Measurements from ENCODE around the gene RRN3.
"Not testable (repeated sequence)": the region's sequence is repeated elsewhere in the genome, so short reads cannot be mapped to it uniquely, and the experiment has no call there.

The RRN3 gene

GRCh38 chr16:15049581-15050180 is 44.4 kb downstream of the RRN3 start:
- DNase-seq: no peak

- DNase-seq: no peak
Measured at GRCh38 chr16:15046692-15047376, 47.2 kb downstream of the RRN3 start.

GRCh38 chr16:15045270-15045669 is 48.8 kb downstream of the RRN3 start:
- peak; percentile 8 for DNase-seq

GRCh38 chr16:15044286-15044685 is 49.8 kb downstream of the RRN3 start:
- DNase-seq: no peak

- no peak for DNase-seq
Measured at GRCh38 chr16:15043344-15043743, 50.7 kb downstream of the RRN3 start.

GRCh38 chr16:15041271-15042004 is 52.6 kb downstream of the RRN3 start:
- DNase-seq: peak; percentile 54

GRCh38 chr16:15038689-15039088 is 55.4 kb downstream of the RRN3 start:
- DNase-seq: no peak

GRCh38 chr16:15037745-15038144 is 56.3 kb downstream of the RRN3 start:
- DNase-seq: no peak

- no peak for DNase-seq
Measured at GRCh38 chr16:15037003-15037402, 57.1 kb downstream of the RRN3 start.

- DNase-seq: peak; percentile 35
Measured at GRCh38 chr16:15035163-15035729, 58.8 kb downstream of the RRN3 start.

- peak; percentile 54 for DNase-seq
Measured at GRCh38 chr16:15034266-15035162, 59.6 kb downstream of the RRN3 start.

GRCh38 chr16:15033309-15033707 is 60.8 kb downstream of the RRN3 start:
- peak; percentile 44 for DNase-seq

GRCh38 chr16:15032547-15033308 is 61.3 kb downstream of the RRN3 start:
- DNase-seq: peak; percentile 12

GRCh38 chr16:15031586-15031985 is 62.5 kb downstream of the RRN3 start:
- DNase-seq: peak; percentile 20

- no peak for DNase-seq
Measured at GRCh38 chr16:15031179-15031578, 62.9 kb downstream of the RRN3 start.

- not testable (repeated sequence) for DNase-seq
Measured at GRCh38 chr16:15029749-15030148, 64.3 kb downstream of the RRN3 start.

- DNase-seq: not testable (repeated sequence)
Measured at GRCh38 chr16:15028801-15029698, 65.0 kb downstream of the RRN3 start.

- not testable (repeated sequence) for DNase-seq
Measured at GRCh38 chr16:15028345-15028715, 65.7 kb downstream of the RRN3 start.

GRCh38 chr16:15027503-15028344 is 66.3 kb downstream of the RRN3 start:
- not testable (repeated sequence) for DNase-seq

- DNase-seq: not testable (repeated sequence)
Measured at GRCh38 chr16:15027051-15027450, 67.0 kb downstream of the RRN3 start.
